Neural cell (in vitro differentiated cells): Measurements from ENCODE around the gene CEACAM6. TPM values are rescaled to one million over a fixed set of nuclear protein-coding genes. Genes with fewer than 3 reads are reported as not detected.
"Not testable (repeated sequence)": the region's sequence is repeated elsewhere in the genome, so short reads cannot be mapped to it uniquely, and the experiment has no call there.

Source experiments
- H2AFZ ChIP-seq: fragments of 200-600, 300-800 bp; sonication (generic), shearing (Covaris generic); 2 replicates; pipeline ENCODE4 v1.6.0; 2014; ENCODE audit warnings: low read depth, mild to moderate bottlenecking, antibody characterized with exemption, low read length, moderate library complexity
- H3F3A ChIP-seq: fragments of 200-600 bp; shearing (Covaris generic); 2 replicates; pipeline ENCODE4 v1.6.1; 2016; ENCODE audit warnings: mild to moderate bottlenecking, moderate library complexity, mixed read lengths, antibody characterized with exemption, low read length; ENCODE audit not compliant: insufficient read depth, poor library complexity, severe bottlenecking
- H3K27ac ChIP-seq: fragments of 200-600, 300-800 bp; sonication (generic), shearing (Covaris generic); 2 replicates; pipeline ENCODE4 v1.5.1; 2014; ENCODE audit warnings: mild to moderate bottlenecking, low read length, moderate library complexity
- H3K27me3 ChIP-seq: fragments of 300-800, 200-600 bp; sonication (generic), shearing (Covaris generic); 2 replicates; pipeline ENCODE4 v1.6.0; 2014; ENCODE audit warnings: mild to moderate bottlenecking, low read depth, low read length, moderate library complexity; ENCODE audit not compliant: insufficient read depth
- H3K36me3 ChIP-seq: fragments of 300-800, 200-600 bp; sonication (generic), shearing (Covaris generic); 2 replicates; pipeline ENCODE4 v1.5.1; 2014; ENCODE audit warnings: mild to moderate bottlenecking, antibody characterized with exemption, low read length, moderate library complexity; ENCODE audit not compliant: insufficient read depth
- H3K4me2 ChIP-seq: fragments of 300-800, 200-600 bp; sonication (generic), shearing (Covaris generic); 2 replicates; pipeline ENCODE4 v1.6.0; 2014; ENCODE audit warnings: mild to moderate bottlenecking, low read length
- H3K4me3 ChIP-seq: fragments of 300-800, 200-600 bp; sonication (generic), shearing (Covaris generic); 2 replicates; pipeline ENCODE4 v1.5.1; 2014; ENCODE audit warnings: mild to moderate bottlenecking, low read length, moderate library complexity
- H3K79me2 ChIP-seq: fragments of 200-600 bp; shearing (Covaris generic); replicated peaks from 2 replicates; pipeline ENCODE4 v1.6.0; 2014; ENCODE audit warnings: mild to moderate bottlenecking, low read length, moderate library complexity; ENCODE audit not compliant: insufficient read depth
- H3K9ac ChIP-seq: fragments of 300-800, 200-600 bp; sonication (generic), shearing (Covaris generic); 2 replicates; pipeline ENCODE4 v1.6.1; 2016; ENCODE audit warnings: mild to moderate bottlenecking, low read length, mixed read lengths
- H3K9me2 ChIP-seq: fragments of 200-600 bp; shearing (Covaris generic); 2 replicates; pipeline ENCODE4 v1.6.1; 2016; ENCODE audit warnings: mild to moderate bottlenecking, low read length, mixed read lengths; ENCODE audit not compliant: insufficient read depth
- H3K9me3 ChIP-seq: fragments of 200-600, 300-800 bp; sonication (generic), shearing (Covaris generic); 2 replicates; pipeline ENCODE4 v1.6.1; 2016; ENCODE audit warnings: mild to moderate bottlenecking, mixed run types, low read length, moderate library complexity, mixed read lengths
- H4K20me1 ChIP-seq: fragments of 200-600 bp; shearing (Covaris generic); 2 replicates; pipeline ENCODE4 v1.6.1; 2016; ENCODE audit warnings: mild to moderate bottlenecking, mixed run types; ENCODE audit not compliant: insufficient read depth
- EP300 ChIP-seq: fragments of 450-650 bp; conservative IDR thresholded peaks from 2 replicates; pipeline ENCODE4 v1.6.1; 2014; ENCODE audit warnings: antibody characterized with exemption, mild to moderate bottlenecking, moderate library complexity; ENCODE audit not compliant: poor library complexity, severe bottlenecking
- EZH2 ChIP-seq: fragments of 200-600, 300-800 bp; shearing (Covaris generic), sonication (generic); IDR thresholded peaks from 2 replicates; pipeline ENCODE4 v1.6.1; 2014; ENCODE audit warnings: antibody characterized with exemption, low read length, borderline replicate concordance, mild to moderate bottlenecking; ENCODE audit not compliant: insufficient read depth, poor library complexity, severe bottlenecking
- MXI1 ChIP-seq: fragments of 450-650 bp; conservative IDR thresholded peaks from 2 replicates; pipeline ENCODE4 v1.6.1; 2014; ENCODE audit warnings: antibody characterized with exemption, mild to moderate bottlenecking; ENCODE audit not compliant: poor library complexity, severe bottlenecking
- POLR2AphosphoS5 ChIP-seq: IDR thresholded peaks from 2 replicates; pipeline ENCODE4 v1.6.1; 2012
- RAD21 ChIP-seq: fragments of 450-650 bp; conservative IDR thresholded peaks from 2 replicates; pipeline ENCODE4 v1.6.1; 2014; ENCODE audit warnings: antibody characterized with exemption, mild to moderate bottlenecking, moderate library complexity
- REST ChIP-seq: IDR thresholded peaks from 2 replicates; pipeline ENCODE4 v1.6.1; 2012; ENCODE audit warnings: borderline replicate concordance
- SMC3 ChIP-seq: fragments of 450-650 bp; conservative IDR thresholded peaks from 2 replicates; pipeline ENCODE4 v1.6.1; 2014; ENCODE audit warnings: antibody characterized with exemption, mild to moderate bottlenecking, moderate library complexity; ENCODE audit not compliant: poor library complexity
- TAF1 ChIP-seq: IDR thresholded peaks from 2 replicates; pipeline ENCODE4 v1.6.1; 2012; ENCODE audit warnings: low read depth
- polyA plus RNA-seq: library from polyadenylated mRNA; depleted of rRNA; stranded (reverse); fragments of >200 nt; gene quantifications from 2 replicates; pipeline ENCODE4 v1.2.3, GENCODE V29; 2014
- TF ChIP-seq, protein P1 (sequence below): fragments of 450-650 bp; IDR thresholded peaks from 2 replicates; pipeline ENCODE4 v1.5.1; 2014; ENCODE audit warnings: antibody characterized with exemption, mild to moderate bottlenecking, moderate library complexity; ENCODE audit not compliant: poor library complexity, severe bottlenecking

Gene CEACAM6
- polyA plus RNA-seq, 1 donor from 2014 or later: not detected

- peaks cover 6% of the 10 kb centered on the region for H3K27me3 ChIP-seq
Measured at GRCh38 chr19:41787055-41787454, 31.7 kb downstream of the CEACAM6 start.

GRCh38 chr19:41788518-41788917 lies 33.2 kb downstream of the CEACAM6 start:
- H3K36me3 ChIP-seq, H3K9me2 ChIP-seq, H3K27me3 ChIP-seq, H3K9ac ChIP-seq, H3K27ac ChIP-seq, H3K79me2 ChIP-seq, H4K20me1 ChIP-seq, H3K4me3 ChIP-seq, H3K4me2 ChIP-seq, H3F3A ChIP-seq, H2AFZ ChIP-seq, H3K9me3 ChIP-seq: not testable (repeated sequence)

More at GRCh38 chr19:41787055-41787454, 31.7 kb downstream of the CEACAM6 start:
- Histone ChIP-seq H3F3A (no peaks in the 10 kb centered on the region), H4K20me1 (no peaks in the 10 kb centered on the region), H3K9me2 (no peaks in the 10 kb centered on the region), H3K9me3 (no peaks in the 10 kb centered on the region), H2AFZ (no peak overlapping the region), H3K4me2 (no peak overlapping the region), H3K36me3 (no peaks in the 10 kb centered on the region), H3K9ac (no peak overlapping the region), H3K4me3 (no peak overlapping the region), H3K79me2 (no peaks in the 10 kb centered on the region), H3K27ac (no peak overlapping the region)
- TF ChIP-seq EP300 (no peak), EZH2 (no peak), POLR2AphosphoS5 (no peak), REST (no peak), SMC3 (no peak), MXI1 (no peak), RAD21 (no peak), TAF1 (no peak)
- TF ChIP-seq, protein P1, sequence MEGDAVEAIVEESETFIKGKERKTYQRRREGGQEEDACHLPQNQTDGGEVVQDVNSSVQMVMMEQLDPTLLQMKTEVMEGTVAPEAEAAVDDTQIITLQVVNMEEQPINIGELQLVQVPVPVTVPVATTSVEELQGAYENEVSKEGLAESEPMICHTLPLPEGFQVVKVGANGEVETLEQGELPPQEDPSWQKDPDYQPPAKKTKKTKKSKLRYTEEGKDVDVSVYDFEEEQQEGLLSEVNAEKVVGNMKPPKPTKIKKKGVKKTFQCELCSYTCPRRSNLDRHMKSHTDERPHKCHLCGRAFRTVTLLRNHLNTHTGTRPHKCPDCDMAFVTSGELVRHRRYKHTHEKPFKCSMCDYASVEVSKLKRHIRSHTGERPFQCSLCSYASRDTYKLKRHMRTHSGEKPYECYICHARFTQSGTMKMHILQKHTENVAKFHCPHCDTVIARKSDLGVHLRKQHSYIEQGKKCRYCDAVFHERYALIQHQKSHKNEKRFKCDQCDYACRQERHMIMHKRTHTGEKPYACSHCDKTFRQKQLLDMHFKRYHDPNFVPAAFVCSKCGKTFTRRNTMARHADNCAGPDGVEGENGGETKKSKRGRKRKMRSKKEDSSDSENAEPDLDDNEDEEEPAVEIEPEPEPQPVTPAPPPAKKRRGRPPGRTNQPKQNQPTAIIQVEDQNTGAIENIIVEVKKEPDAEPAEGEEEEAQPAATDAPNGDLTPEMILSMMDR: no peak

DNA sequence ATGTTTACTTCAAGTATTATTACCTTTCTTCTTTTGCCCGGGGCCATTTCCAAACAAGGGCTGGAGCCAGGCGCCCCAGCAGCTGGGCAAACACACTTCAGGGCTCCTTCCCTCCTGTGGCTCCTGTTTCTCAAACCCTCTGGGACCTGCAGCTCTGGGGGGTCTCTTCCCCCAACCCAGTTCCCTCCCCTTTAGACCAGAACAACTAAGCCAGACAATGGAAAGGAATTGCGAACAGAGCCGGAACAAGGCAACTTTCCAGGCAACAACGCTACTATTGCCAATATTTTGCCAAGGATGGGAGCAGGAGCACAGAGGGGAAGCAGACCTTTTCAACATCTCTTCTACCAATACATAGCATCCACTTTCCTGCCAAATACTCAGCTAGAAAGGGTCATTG lies 33.7 kb downstream of the CEACAM6 start:
- H3K4me2 ChIP-seq, H3K9me3 ChIP-seq, H3K27ac ChIP-seq, H4K20me1 ChIP-seq, H3K36me3 ChIP-seq, H3F3A ChIP-seq, H3K4me3 ChIP-seq, H2AFZ ChIP-seq, H3K27me3 ChIP-seq, H3K9ac ChIP-seq, H3K79me2 ChIP-seq, H3K9me2 ChIP-seq: not testable (repeated sequence)
